ENCODE measurements around the gene CCR7.

DNA sequence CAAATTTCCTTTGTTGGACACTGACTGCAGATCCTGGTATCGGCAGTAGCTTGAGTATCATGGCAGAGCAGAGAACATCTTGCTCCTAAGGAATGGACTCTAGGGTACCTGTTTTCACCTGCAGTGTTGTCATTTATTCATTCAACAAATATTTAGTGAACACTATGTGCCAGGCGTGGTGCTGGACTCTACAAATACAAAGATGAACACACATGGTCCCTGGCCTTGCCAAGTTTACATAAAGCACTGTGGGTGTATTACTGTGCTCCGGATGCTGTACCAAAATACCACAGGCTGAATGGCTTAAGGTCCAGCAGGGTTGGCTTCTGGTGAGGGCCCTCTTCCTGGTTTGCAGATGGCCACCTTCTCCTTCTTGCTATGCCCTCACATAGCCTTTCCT is 14.2 kb upstream of the CCR7 start:
- TF ChIP-seq, protein P1, sequence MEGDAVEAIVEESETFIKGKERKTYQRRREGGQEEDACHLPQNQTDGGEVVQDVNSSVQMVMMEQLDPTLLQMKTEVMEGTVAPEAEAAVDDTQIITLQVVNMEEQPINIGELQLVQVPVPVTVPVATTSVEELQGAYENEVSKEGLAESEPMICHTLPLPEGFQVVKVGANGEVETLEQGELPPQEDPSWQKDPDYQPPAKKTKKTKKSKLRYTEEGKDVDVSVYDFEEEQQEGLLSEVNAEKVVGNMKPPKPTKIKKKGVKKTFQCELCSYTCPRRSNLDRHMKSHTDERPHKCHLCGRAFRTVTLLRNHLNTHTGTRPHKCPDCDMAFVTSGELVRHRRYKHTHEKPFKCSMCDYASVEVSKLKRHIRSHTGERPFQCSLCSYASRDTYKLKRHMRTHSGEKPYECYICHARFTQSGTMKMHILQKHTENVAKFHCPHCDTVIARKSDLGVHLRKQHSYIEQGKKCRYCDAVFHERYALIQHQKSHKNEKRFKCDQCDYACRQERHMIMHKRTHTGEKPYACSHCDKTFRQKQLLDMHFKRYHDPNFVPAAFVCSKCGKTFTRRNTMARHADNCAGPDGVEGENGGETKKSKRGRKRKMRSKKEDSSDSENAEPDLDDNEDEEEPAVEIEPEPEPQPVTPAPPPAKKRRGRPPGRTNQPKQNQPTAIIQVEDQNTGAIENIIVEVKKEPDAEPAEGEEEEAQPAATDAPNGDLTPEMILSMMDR (conservative IDR thresholded peaks at IDR 0.05 in 1 of 2, IDR thresholded peaks at IDR 0.05 in 1 of 2; ENCODE audit: extremely low read depth in 1 of 2, insufficient read depth in 1 of 2, low read depth in 1 of 2, low read length in 2 of 2) = no peak
- TF ChIP-seq EZH2 (IDR thresholded peaks at IDR 0.05; ENCODE audit: borderline replicate concordance, low read length) = no peak
